Kidney epithelial cell (primary cell): ENCODE measurements around the gene FAM171A1. TPM values are rescaled to one million over a fixed set of nuclear protein-coding genes. Genes with fewer than 3 reads are reported as not detected.
"Not testable (repeated sequence)": the region's sequence is repeated elsewhere in the genome, so short reads cannot be mapped to it uniquely, and the experiment has no call there.

Experiments used
- DNase-seq: peaks from one replicate; pipeline ENCODE4 v3.0.0-alpha.2; 2010; ENCODE audit warnings: low read depth
- H3K27me3 ChIP-seq: 2 replicates; pipeline ENCODE4 v1.6.0; 2011; ENCODE audit warnings: low read length; ENCODE audit not compliant: control insufficient read depth, insufficient read depth
- H3K36me3 ChIP-seq: 2 replicates; pipeline ENCODE4 v1.5.1; 2011; ENCODE audit warnings: low read length; ENCODE audit not compliant: control insufficient read depth, insufficient read depth
- H3K4me3 ChIP-seq: 2 replicates; pipeline ENCODE4 v1.5.1; 2011; ENCODE audit warnings: low read depth, mild to moderate bottlenecking, control low read depth, low read length
- total RNA-seq: library from RNA; depleted of rRNA; stranded (reverse); fragments of >200 nt; gene quantifications from 2 replicates; pipeline ENCODE4 v1.2.3, GENCODE V29; 2015
- TF ChIP-seq, protein P1 (sequence below): IDR thresholded peaks from 2 replicates; pipeline ENCODE4 v1.5.1; 2011; ENCODE audit warnings: mild to moderate bottlenecking, moderate library complexity, low read length, control low read depth, inconsistent platforms; ENCODE audit not compliant: insufficient read depth, poor library complexity, severe bottlenecking

FAM171A1 gene
- total RNA-seq, 1 donor from 2014 or later = 34.0 TPM

DNA sequence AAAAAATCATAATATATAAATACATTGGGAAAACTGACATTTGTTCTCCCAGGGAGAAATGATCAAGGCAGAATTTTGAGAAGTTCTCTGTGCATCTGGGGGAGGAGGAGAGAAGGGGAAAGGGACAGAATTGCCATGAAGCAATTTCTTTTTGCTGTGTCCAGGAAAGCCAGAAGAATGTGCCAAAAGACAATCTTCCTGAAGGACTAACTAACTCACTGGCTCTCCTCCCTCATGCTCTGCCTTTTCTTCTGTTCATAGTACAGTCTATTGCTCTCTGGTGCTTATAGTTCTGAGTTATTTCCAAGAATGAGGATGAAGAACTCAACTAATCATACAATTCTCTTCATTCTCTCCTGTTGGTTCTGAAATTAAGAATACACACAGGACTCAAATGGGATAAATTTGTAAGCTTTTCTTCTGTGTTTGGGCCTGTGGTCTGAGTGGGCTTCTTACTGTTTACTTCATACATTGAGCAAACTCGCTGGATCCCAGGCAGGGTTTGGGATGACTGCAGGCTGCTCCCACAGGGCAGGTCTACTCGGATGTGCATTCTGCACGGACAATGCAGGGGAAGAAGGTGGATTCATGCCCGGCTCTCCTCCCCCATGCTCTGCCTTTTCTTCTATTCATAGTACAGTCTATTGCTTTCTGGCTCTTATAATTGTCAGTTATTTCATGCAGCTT, 22.2 kb upstream of the FAM171A1 start:
- DNase-seq = no peak
- Histone ChIP-seq H3K27me3 (no peaks in the 10 kb centered on the region), H3K36me3 (no peaks in the 10 kb centered on the region), H3K4me3 (no peak overlapping the region)
- TF ChIP-seq, protein P1, sequence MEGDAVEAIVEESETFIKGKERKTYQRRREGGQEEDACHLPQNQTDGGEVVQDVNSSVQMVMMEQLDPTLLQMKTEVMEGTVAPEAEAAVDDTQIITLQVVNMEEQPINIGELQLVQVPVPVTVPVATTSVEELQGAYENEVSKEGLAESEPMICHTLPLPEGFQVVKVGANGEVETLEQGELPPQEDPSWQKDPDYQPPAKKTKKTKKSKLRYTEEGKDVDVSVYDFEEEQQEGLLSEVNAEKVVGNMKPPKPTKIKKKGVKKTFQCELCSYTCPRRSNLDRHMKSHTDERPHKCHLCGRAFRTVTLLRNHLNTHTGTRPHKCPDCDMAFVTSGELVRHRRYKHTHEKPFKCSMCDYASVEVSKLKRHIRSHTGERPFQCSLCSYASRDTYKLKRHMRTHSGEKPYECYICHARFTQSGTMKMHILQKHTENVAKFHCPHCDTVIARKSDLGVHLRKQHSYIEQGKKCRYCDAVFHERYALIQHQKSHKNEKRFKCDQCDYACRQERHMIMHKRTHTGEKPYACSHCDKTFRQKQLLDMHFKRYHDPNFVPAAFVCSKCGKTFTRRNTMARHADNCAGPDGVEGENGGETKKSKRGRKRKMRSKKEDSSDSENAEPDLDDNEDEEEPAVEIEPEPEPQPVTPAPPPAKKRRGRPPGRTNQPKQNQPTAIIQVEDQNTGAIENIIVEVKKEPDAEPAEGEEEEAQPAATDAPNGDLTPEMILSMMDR = no peak

DNA sequence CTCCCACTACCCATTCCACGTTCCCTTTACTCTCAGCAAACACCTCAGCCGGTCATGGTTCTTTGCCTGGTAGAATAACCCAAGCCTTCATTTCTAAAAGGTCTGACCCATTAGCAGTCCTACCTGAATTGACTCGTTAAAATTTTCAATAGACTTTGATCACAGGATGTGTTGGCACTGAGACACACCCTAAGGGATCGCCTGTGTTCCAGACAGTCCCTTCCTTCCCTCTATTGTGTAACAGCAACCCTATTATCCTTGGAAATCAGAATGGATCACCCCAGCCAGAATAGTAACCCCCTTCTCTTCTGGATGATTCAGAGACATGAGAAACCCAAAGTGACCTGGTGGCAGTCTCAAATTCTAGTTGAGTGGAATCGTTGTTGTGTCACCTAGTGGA, 20.4 kb upstream of the FAM171A1 start:
- Histone ChIP-seq H3K4me3 (no peak overlapping the region), H3K27me3 (no peaks in the 10 kb centered on the region), H3K36me3 (no peaks in the 10 kb centered on the region)
- TF ChIP-seq, protein P1 = no peak
- DNase-seq = no peak

DNA sequence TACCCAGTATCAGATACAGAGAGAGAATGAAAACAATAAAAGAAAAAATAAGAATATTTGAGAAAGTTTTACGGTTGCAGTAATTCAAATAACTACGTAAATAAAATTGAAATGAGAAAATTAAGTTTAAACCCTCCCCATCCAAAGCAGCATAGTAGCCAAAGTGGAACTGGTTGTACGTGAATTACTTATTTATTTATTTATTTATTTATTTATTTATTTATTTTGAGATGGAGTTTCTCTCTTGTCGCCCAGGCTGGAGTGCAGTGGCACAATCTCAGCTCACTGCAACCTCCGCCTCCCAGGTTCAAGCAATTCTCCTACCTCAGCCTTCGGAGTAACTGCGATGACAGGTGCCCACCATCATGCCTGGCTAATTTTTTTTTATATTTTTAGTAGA, 17.1 kb upstream of the FAM171A1 start:
- DNase-seq, H3K27me3 ChIP-seq, H3K36me3 ChIP-seq, H3K4me3 ChIP-seq: not testable (repeated sequence)

DNA sequence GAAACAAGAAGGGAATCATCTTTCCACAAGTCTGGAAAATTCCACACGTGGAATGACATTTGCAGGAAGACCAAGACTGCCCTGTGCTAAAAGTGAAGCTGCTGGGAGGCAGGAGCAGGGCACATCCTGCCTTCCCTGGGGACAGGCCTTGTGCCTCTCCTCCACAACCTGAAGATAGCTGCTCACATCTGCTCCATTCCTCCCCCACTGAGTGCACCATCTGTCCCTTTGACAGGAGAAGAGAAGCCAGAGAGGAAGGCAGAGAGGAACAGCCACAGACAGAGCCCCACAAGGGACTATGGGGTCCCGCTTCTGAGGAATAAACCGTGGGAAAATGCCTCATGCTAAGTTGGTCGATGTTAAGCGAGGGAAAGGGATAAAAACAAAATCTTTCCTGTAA, 15.9 kb upstream of the FAM171A1 start:
- no peak overlapping the region for H3K4me3 ChIP-seq
- TF ChIP-seq, protein P1 = no peak
- H3K36me3 ChIP-seq = no peaks in the 10 kb centered on the region
- DNase-seq = no peak
- H3K27me3 ChIP-seq = no peaks in the 10 kb centered on the region

DNA sequence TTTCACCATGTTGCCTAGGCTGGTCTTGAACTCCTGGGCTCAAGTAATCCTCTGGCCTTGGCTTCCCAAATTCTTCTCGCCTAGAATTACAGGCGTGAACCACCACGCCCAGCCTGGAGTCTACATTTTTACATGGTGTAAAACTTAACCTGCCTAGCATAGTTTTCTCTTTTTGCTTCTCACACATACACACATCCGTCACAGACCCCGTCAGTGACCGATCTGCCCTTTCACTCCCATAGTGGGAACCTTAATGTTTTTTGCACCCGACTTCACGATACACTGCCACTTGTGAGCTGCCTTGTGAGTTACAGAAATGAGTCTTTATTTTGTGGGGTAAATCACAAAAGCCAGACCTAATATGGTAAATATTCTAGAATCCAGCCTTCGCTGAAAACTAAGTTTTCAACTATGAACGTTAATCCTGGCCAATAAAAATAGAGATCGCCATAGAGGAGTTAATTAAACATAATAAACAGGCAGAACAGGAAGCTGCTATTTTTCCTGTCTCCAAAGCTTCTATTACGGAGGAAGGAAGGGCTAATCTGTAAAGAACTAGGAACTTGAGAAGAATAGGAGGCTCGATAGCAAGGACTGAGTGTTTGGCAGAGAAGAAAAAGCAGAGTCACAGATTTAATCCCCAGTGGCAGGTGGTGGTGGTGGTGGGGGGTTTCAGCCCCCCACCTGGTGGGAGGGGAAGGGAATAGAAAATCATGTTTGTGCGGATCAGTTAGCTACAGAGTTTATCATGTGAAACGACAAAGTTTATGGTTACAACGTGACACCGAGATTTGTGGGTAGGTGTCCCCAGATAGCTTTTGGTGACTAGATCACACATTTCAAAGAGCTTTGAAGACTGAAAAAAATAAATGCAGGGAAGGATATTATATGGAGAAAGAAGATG, 14.7 kb upstream of the FAM171A1 start:
- TF ChIP-seq, protein P1 = no peak
- Histone ChIP-seq H3K36me3 (no peaks in the 10 kb centered on the region), H3K27me3 (no peaks in the 10 kb centered on the region), H3K4me3 (no peak overlapping the region)
- DNase-seq = no peak

DNA sequence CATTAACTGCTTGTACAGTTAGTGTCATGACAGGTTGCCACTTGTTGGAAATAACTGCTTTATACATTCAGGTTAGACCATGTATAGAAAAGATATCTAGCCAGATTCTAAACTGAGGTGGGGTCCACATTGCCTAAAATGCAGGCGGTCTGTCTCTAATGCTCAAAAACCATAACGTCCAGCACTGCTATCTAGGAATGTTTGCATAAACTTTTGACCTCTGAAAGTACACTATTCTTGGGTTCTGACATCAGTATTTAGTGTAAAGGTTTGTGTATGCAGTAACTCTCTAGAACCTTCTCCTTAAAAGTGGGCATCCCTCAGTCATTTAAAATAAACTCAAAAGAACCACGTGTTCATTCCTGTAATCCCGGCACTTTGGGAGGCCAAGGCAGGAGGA, 10.3 kb upstream of the FAM171A1 start:
- no peaks in the 10 kb centered on the region for H3K27me3 ChIP-seq
- H3K36me3 ChIP-seq = no peaks in the 10 kb centered on the region
- no peak overlapping the region for H3K4me3 ChIP-seq
- DNase-seq = no peak
- TF ChIP-seq, protein P1 = no peak
